Endothelial cell of umbilical vein (primary cell): ENCODE measurements around the gene REEP5. TPM values are rescaled to one million over a fixed set of nuclear protein-coding genes. Genes with fewer than 3 reads are reported as not detected.
"Not testable (repeated sequence)": the region's sequence is repeated elsewhere in the genome, so short reads cannot be mapped to it uniquely, and the experiment has no call there.

Experiments
- BruUV-seq: library from RNA; stranded (reverse); fragments of 400-500 nt; replicated peaks from 2 replicates; lab custom pipeline; 2021; lab: Mats Ljungman, UMichigan
- CTCF ChIA-PET: fragments of 300-600, 350-600 bp; sonication (Branson Sonifier 250); formaldehyde crosslinking; loops from one replicate; lab custom pipeline; 2021; ENCODE audit warnings: antibody characterized with exemption, inconsistent platforms; lab: Charles Lee
- POLR2A ChIA-PET: fragments of 300-600, 350-600 bp; sonication (Branson Sonifier 250); formaldehyde crosslinking; loops from one replicate; lab custom pipeline; 2021; ENCODE audit warnings: antibody characterized with exemption, inconsistent platforms; lab: Charles Lee
- DNase-seq: peaks from one replicate; pipeline ENCODE4 v3.0.0-alpha.2; 2011; ENCODE audit warnings: low read depth, low spot score
- FAIRE-seq: peaks from 2 replicates; lab custom pipeline; 2011; peaks lifted over from hg19 to GRCh38; lab: Jason Lieb, UNC
- H2AFZ ChIP-seq: 2 replicates; pipeline ENCODE4 v1.6.0; 2012; ENCODE audit warnings: low read depth, low read length, control low read depth, inconsistent platforms
- H3K27ac ChIP-seq: 2 replicates; pipeline ENCODE4 v1.5.1; 2011; ENCODE audit warnings: low read depth, mild to moderate bottlenecking, control low read depth, low read length, moderate library complexity; ENCODE audit not compliant: insufficient read depth
- H3K27me3 ChIP-seq, 2 experiments: 2 replicates each; pipeline versions ENCODE4 v1.6.0 to v1.6.1; 2011; ENCODE audit warnings: low read length in 2 of 2, mixed read lengths in 1 of 2; ENCODE audit not compliant: control insufficient read depth in 2 of 2, insufficient read depth in 2 of 2
- H3K36me3 ChIP-seq, 2 experiments: 2 replicates in 1 of 2; 3 replicates in 1 of 2; pipeline ENCODE4 v1.5.1; 2011; ENCODE audit warnings: low read length in 2 of 2, mild to moderate bottlenecking in 1 of 2, moderate library complexity in 1 of 2; ENCODE audit not compliant: control insufficient read depth in 2 of 2, insufficient read depth in 2 of 2; ENCODE audit errors: extremely low read depth in 1 of 2
- H3K4me1 ChIP-seq: 3 replicates; pipeline ENCODE4 v1.5.1; 2011; ENCODE audit warnings: mild to moderate bottlenecking, low read length; ENCODE audit not compliant: control insufficient read depth, insufficient read depth; ENCODE audit errors: extremely low read depth
- H3K4me2 ChIP-seq: 2 replicates; pipeline ENCODE4 v1.6.1; 2011; ENCODE audit warnings: low read length, control low read depth, mixed read lengths; ENCODE audit not compliant: insufficient read depth
- H3K4me3 ChIP-seq, 3 experiments: fragments of 200-600 bp in 1 of 3; sonication (generic), shearing (Covaris generic) in 1 of 3; replicated peaks in 1 of 3; 2 replicates each; pipeline ENCODE4 v1.5.1; 2011 to 2016; ENCODE audit warnings: control low read depth in 3 of 3, low read length in 3 of 3, mild to moderate bottlenecking in 2 of 3, inconsistent platforms in 1 of 3, low read depth in 1 of 3, moderate library complexity in 1 of 3; ENCODE audit not compliant: insufficient read depth in 1 of 3
- H3K79me2 ChIP-seq: 2 replicates; pipeline ENCODE4 v1.6.0; 2012; ENCODE audit warnings: low read length, inconsistent platforms; ENCODE audit not compliant: control insufficient read depth, insufficient read depth
- H3K9ac ChIP-seq: replicated peaks from 2 replicates; pipeline ENCODE3; 2011; ENCODE audit warnings: low read length, control low read depth; ENCODE audit not compliant: insufficient read depth; ENCODE audit errors: extremely low read depth
- H3K9me1 ChIP-seq: replicated peaks from 3 replicates; pipeline ENCODE4 v1.6.0; 2011; ENCODE audit warnings: mild to moderate bottlenecking, low read length; ENCODE audit not compliant: control insufficient read depth, insufficient read depth; ENCODE audit errors: extremely low read depth
- H3K9me3 ChIP-seq: replicated peaks from 2 replicates; pipeline ENCODE4 v1.5.1; 2012; ENCODE audit warnings: low read length, inconsistent platforms; ENCODE audit not compliant: control insufficient read depth, insufficient read depth
- H4K20me1 ChIP-seq: replicated peaks from 2 replicates; pipeline ENCODE3; 2011; ENCODE audit warnings: mild to moderate bottlenecking, low read length; ENCODE audit not compliant: control insufficient read depth, insufficient read depth; ENCODE audit errors: extremely low read depth
- EZH2 ChIP-seq: IDR thresholded peaks from 2 replicates; pipeline ENCODE4 v1.6.1; 2012; ENCODE audit warnings: borderline replicate concordance, low read depth, mild to moderate bottlenecking, moderate library complexity, low read length, inconsistent platforms; ENCODE audit not compliant: severe bottlenecking
- JUN ChIP-seq: IDR thresholded peaks from 2 replicates; pipeline ENCODE4 v1.6.1; 2011; ENCODE audit warnings: borderline replicate concordance, low read depth; ENCODE audit not compliant: insufficient read length, insufficient read depth
- MYC ChIP-seq: IDR thresholded peaks from one replicate; pipeline ENCODE4 v1.6.1; 2011; ENCODE audit warnings: mild to moderate bottlenecking, low read depth, low read length
- POLR2AphosphoS5 ChIP-seq: IDR thresholded peaks from 2 replicates; pipeline ENCODE4 v1.6.1; 2012; ENCODE audit warnings: low read depth, mild to moderate bottlenecking, control low read depth, low read length, moderate library complexity; ENCODE audit not compliant: insufficient read depth
- dilution Hi-C: fragments of 300-500 bp; cut with MboI; formaldehyde crosslinking; loops from one replicate; pipeline ENCODE4 v1.15.0; 2019; ENCODE audit warnings: low sequenced_read_pairs; ENCODE audit not compliant: extremely low pct_ligation_motif_present
- intact Hi-C: fragments of 100-400 bp; cut with micrococcal nuclease; formaldehyde crosslinking; loops from one replicate; pipeline ENCODE4 v1.10.0; 2022
- polyA plus RNA-seq, 4 experiments: library from polyadenylated mRNA; depleted of rRNA in 3 of 4; stranded (reverse) in 3 of 4; unstranded in 1 of 4; fragments of >200 nt; gene quantifications; 2 replicates each; pipeline versions ENCODE4 v1.2.1 to v1.2.3, GENCODE V29; 2011 to 2012; ENCODE audit warnings: missing spikeins in 1 of 4
- total RNA-seq: library from RNA; stranded (reverse); gene quantifications from 2 replicates; pipeline ENCODE4 v1.2.3, GENCODE V29; 2021
- TF ChIP-seq, protein P1 (sequence below), 2 donors: IDR thresholded peaks; 1 replicate in 1 of 2; 2 replicates in 1 of 2; pipeline ENCODE4 v1.5.1; 2011; ENCODE audit warnings: low read length in 2 of 2, mild to moderate bottlenecking in 2 of 2, moderate library complexity in 2 of 2, control low read depth in 1 of 2, inconsistent platforms in 1 of 2, low read depth in 1 of 2; ENCODE audit not compliant: insufficient read depth in 1 of 2; ENCODE audit errors: extremely low read depth in 1 of 2

Gene REEP5
- total and polyA plus RNA-seq, 2 donors (not counting 3 experiments of a cell fraction or from before 2014, with no cell fraction given): 98.0 to 163 TPM

- ChIA-PET POLR2A (no interaction called here), CTCF (interaction anchor here (1.3 kb wide), 1 partner anchor 415 kb away, joined by 3 read pairs; no protein-coding TSS in a partner anchor)
- Histone ChIP-seq H3K27me3 (no peaks in the 10 kb centered on the region), H3K9ac (no peak overlapping the region), H3K36me3 (no peaks in the 10 kb centered on the region), H4K20me1 (no peaks in the 10 kb centered on the region), H3K9me3 (no peaks in the 10 kb centered on the region), H3K27ac (no peak overlapping the region), H3K9me1 (no peaks in the 10 kb centered on the region), H3K4me2 (no peak overlapping the region), H2AFZ (no peak overlapping the region), H3K79me2 (no peaks in the 10 kb centered on the region), H3K4me1 (peaks cover 4% of the 10 kb centered on the region), H3K4me3 (no peak overlapping the region)
- dilution Hi-C loops: no loop called here
- DNase-seq: no peak
- no peak for FAIRE-seq
- TF ChIP-seq, protein P1, sequence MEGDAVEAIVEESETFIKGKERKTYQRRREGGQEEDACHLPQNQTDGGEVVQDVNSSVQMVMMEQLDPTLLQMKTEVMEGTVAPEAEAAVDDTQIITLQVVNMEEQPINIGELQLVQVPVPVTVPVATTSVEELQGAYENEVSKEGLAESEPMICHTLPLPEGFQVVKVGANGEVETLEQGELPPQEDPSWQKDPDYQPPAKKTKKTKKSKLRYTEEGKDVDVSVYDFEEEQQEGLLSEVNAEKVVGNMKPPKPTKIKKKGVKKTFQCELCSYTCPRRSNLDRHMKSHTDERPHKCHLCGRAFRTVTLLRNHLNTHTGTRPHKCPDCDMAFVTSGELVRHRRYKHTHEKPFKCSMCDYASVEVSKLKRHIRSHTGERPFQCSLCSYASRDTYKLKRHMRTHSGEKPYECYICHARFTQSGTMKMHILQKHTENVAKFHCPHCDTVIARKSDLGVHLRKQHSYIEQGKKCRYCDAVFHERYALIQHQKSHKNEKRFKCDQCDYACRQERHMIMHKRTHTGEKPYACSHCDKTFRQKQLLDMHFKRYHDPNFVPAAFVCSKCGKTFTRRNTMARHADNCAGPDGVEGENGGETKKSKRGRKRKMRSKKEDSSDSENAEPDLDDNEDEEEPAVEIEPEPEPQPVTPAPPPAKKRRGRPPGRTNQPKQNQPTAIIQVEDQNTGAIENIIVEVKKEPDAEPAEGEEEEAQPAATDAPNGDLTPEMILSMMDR (IDR thresholded peaks at IDR 0.05; ENCODE audit: extremely low read depth in 1 of 2, insufficient read depth in 1 of 2, low read depth in 1 of 2, low read length in 2 of 2): no peak
- TF ChIP-seq MYC: no peak
- no peak for TF ChIP-seq POLR2AphosphoS5
- TF ChIP-seq JUN: no peak
- TF ChIP-seq EZH2: no peak
- intact Hi-C loops: loop anchor here (2.0 kb wide), 1 partner anchor 105 kb away; the partner anchor contains the start of gene SRP19
- no TSS peak for BruUV-seq
Observed at GRCh38 chr5:112965733-112966306, 43.8 kb upstream of the REEP5 start.

DNA sequence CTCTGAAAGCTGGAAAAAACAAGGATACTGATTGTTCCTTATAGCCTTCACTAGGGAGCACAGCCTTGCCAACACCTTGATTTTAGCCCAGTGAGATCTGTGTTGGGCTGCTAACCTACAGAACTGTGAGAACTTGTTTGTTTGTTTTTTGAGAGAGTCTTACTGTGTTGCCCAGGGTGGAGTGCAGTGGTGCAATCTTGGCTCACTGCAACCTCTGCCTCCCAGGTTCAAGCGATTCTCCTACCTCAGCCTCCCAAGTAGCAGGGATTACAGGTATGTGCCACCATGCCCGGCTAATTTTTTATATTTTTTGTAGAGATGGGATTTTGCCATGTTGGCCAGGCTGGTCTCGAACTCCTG is 41.3 kb upstream of the REEP5 start:
- H4K20me1 ChIP-seq, DNase-seq, POLR2A ChIA-PET, H3K36me3 ChIP-seq, H3K9me3 ChIP-seq, intact Hi-C loops, H3K79me2 ChIP-seq, H3K27me3 ChIP-seq, H3K27ac ChIP-seq, BruUV-seq, H2AFZ ChIP-seq, FAIRE-seq, H3K4me2 ChIP-seq, H3K9ac ChIP-seq, H3K4me3 ChIP-seq, H3K9me1 ChIP-seq, dilution Hi-C loops: not testable (repeated sequence)
- H3K4me1 ChIP-seq: peaks cover 19% of the 10 kb centered on the region
- CTCF ChIA-PET: interaction anchor here (0.6 to 1.1 kb wide), 4 partner anchors 38 to 590 kb away, joined by 3 read pairs; no protein-coding TSS in a partner anchor
